GM12873 (cell line): ENCODE results near the gene MRPL2.

Source experiments
- TF ChIP-seq, protein P1 (sequence below): IDR thresholded peaks from 2 replicates; pipeline ENCODE4 v1.5.1; 2012; ENCODE audit warnings: low read depth, mild to moderate bottlenecking, moderate library complexity, low read length, control low read depth; ENCODE audit not compliant: insufficient read depth; ENCODE audit errors: missing control alignments

The MRPL2 gene

DNA sequence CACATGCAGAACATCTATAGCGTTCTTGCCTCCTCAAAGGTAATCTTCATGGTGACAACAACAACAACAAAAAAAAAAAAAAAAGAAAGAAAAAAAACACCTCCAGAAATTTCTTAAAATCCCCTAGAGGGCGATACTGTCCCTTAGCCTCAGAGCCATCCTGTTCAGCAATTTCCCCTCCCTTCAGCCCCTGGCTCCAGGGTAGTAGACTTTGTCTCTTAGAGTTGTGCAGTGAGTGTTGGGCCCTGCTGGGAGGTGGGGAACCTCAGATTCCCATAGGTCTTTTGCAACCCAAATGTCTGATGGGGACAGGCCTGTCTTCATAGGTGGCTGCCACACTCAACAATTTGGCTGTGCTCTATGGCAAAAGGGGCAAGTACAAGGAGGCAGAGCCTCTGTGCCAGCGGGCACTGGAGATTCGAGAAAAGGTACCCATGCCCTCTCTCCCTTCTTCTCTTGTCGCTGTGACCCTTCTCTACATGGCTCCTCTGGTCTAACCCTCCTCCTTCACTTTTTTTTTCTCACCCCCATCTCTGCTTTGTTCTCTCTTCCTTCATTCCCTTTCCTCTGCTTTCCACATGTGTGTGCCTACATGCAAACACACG, 10.9 kb upstream of the MRPL2 start:
- TF ChIP-seq, protein P1, sequence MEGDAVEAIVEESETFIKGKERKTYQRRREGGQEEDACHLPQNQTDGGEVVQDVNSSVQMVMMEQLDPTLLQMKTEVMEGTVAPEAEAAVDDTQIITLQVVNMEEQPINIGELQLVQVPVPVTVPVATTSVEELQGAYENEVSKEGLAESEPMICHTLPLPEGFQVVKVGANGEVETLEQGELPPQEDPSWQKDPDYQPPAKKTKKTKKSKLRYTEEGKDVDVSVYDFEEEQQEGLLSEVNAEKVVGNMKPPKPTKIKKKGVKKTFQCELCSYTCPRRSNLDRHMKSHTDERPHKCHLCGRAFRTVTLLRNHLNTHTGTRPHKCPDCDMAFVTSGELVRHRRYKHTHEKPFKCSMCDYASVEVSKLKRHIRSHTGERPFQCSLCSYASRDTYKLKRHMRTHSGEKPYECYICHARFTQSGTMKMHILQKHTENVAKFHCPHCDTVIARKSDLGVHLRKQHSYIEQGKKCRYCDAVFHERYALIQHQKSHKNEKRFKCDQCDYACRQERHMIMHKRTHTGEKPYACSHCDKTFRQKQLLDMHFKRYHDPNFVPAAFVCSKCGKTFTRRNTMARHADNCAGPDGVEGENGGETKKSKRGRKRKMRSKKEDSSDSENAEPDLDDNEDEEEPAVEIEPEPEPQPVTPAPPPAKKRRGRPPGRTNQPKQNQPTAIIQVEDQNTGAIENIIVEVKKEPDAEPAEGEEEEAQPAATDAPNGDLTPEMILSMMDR = peak; percentile 61

DNA sequence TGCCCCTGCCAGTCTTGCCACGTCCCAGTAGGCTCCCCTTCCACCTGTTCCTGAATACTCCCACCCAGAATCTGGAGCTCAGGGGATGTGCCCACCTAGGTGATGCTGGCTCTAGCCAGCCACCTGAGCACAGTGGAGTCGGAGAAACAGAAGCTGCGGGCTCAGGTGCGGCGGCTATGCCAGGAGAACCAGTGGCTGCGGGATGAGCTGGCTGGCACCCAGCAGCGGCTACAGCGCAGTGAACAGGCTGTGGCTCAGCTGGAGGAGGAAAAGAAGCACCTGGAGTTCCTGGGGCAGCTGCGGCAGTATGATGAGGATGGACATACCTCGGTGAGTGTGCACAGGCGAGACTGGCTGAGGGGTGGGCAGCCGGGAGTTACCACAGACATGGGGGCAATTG, 3.6 kb upstream of the MRPL2 start:
- TF ChIP-seq, protein P1 = no peak

DNA sequence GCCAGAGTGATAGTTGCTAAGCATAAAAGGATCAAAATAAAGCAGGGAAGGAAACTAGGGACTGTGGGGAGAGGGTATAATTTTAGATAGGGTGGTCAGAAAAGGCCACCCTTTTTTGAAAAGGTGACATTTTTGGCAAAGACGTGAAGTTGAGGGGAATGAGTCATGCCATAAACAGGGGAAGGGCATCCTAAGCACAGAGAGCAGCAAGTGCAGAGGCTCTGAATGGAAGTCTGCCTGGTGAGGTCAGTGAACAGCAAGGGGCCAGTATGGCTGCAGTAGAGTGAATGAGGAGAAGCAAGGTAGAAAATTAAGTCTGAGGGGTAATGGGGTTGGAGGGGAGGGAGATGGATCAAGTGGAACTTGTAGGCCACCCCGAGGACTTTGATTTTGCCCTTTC, 2.6 kb upstream of the MRPL2 start:
- TF ChIP-seq, protein P1 = no peak

DNA sequence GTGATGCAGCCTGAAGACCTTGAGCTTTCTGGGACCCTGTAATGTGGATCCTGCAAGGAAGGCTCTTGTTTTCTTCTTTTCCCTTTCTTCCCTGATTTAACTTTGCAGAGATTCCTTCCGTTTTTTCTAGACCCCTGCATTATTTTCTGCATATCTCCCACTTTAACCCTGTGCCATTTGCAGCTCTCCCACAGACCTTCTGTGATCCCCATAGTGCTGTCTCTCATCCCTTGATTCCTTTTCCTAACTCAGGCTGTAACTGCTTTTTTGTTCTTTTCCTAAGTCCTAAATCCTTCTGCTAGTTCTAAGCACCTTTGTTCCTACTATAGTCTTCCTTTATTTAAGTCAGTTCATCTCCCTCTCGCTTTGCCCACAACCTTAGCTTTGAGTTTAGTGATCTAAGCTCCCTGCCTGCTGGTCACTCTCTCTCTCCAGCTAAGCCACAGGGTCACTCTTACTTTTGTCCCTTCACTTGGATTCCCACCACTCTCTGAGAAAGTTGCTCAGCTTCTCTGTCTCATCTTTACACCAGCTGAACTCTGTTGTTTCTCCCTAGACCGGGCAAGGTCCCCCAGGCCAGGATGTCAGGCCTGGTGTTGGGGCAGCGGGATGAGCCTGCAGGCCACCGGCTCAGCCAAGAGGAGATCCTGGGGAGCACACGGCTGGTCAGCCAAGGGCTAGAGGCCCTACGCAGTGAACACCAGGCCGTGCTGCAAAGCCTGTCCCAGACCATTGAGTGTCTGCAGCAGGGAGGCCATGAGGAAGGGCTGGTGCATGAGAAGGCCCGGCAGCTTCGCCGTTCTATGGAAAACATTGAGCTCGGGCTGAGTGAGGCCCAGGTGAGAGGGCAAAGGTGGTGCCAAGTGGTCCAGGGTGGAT, 1.8 kb upstream of the MRPL2 start:
- TF ChIP-seq, protein P1 = no peak

DNA sequence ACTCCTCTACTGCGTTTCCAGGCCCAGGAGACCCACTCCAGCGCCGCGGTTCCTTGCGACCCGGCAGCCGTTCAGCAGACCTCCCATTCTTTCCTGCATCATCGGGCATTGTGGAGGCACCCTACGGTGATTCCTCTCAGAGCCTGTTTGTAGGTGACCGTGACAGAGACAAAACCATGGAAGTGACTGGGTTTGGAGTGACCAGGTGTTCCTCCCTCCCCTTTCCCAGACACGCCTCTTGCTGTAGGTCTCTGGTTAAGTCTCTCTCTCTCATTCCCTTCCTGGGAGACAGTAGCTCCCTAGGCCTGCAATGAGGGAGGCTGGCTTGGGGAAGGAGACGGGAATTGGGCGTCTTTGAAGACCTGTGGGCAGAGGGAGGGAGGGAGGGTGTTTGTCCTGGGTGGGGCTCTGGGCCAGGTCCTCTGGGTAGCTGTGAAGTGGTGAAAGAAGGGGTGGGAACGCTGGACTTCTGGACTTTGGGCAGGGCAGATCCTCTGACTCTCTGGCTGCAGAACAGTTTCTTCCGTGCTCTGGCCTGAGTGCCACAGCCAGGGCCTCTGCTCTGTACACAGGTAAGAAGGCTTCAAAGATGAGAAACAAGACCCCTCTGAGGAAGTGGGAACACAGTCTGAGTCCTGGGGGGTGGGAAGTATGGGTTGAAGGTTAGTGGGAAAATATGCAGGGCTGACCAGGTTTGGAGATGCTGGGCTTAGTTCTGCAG, 960 bp upstream of the MRPL2 start:
- TF ChIP-seq, protein P1 = no peak

DNA sequence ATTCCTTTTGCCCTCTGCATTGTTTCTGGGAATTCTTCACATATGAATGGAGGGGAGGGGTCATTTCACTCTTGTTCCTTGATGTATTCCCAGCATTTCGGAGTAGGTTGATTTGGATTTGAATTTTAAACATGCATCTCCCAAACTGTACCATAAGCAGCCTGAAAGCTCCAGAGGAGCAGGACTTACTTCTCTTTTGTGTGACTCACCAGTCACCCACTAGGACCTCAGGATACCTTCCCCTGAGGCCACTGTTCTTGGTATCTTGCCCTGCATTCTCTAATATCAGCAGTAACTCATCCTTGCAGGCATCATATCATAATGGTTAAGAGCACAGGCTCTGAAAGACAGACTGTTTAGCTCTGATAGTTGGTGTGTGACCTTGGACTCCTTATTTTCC, 703 bp downstream of the MRPL2 start:
- TF ChIP-seq, protein P1 = no peak

DNA sequence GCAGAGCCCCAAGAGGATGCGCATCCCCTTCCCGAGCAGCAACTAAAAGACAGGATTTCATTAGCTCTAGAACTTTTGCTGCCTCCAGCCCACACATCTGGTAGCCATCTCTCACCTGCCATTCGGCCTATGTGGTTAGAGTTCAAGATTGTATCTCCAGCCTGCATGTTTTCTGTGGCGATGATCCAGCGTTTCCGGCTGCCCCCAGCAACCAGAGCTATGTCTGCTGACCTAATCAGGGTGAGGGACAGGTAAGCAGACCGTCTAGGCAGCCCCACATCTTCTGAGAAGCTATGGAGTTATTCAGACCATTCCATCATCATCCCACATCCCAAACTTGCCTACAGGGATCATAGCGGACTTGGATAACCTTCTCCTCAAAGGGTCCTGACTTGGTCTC, 3.3 kb downstream of the MRPL2 start:
- TF ChIP-seq, protein P1 = no peak
